Erythroblast (primary cell): Measurements from ENCODE around the gene NCK2.

ENCODE experiments used
- DNase-seq, 2 experiments: peaks; one replicate each; lab custom pipeline; 2025; lab: John Stamatoyannopoulos, UW
- GATA1 ChIP-seq: IDR thresholded peaks from 2 replicates; pipeline ENCODE4 v1.6.1; 2011; ENCODE audit warnings: low read depth, mild to moderate bottlenecking, control low read depth, low read length, moderate library complexity
- POLR2A ChIP-seq: IDR thresholded peaks from 2 replicates; pipeline ENCODE4 v1.6.1; 2011; ENCODE audit warnings: mild to moderate bottlenecking, low read length

Gene NCK2

DNA sequence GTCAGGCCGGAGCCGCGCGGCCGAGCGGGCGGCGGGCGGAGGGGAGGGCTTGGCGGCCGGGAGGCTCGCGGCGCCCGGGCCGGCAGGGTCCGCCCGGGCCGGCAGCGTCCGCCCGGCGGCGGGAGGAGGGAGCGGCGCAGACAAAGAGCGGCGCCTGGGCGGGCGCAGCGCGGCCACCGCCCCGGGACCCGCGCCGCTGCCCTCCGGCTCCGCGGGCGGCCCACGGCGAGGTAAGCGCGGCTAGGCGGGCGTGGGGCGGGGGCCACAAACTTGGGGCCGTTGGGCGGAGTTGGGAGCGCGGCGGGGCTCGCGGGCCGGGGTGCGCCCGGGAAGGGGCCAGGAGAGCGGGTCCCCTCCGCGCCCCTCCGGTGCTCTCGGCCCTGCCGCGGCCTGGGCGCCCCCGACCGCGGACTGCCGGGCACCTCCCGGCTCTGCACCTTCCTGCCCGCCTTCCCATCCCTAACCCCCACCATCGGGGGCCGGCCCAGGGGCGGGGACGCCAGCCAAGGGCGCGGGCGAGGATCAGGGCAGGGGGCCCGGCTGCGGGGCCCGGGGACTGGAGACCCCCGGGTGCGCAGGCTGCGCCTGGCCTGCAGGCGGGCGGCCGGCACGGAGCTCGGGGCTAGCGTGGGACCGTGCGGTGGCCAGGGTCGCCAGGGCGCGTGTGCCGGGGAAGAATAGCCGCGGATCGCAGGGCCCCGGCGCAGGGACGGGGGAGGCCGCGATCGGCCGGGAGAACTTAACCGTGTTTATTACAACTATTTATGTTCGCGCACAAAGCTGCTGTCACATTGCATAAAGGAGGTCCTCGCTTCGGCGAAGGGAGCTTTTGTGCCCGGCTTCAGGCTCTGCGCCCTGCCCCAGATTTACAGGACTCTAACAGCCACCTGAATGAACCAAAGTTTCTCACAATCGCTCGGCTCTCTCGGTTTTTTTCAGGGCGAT is at the start of gene NCK2:
Gene NCK2, plus strand, starts transcription at position 4 of the 945 bp plus-strand sequence. CDS start 110,152 bp downstream, outside the sequence.
- TF ChIP-seq POLR2A (no peak), GATA1 (no peak)
- peak; percentile 32 to 37 for DNase-seq

DNA sequence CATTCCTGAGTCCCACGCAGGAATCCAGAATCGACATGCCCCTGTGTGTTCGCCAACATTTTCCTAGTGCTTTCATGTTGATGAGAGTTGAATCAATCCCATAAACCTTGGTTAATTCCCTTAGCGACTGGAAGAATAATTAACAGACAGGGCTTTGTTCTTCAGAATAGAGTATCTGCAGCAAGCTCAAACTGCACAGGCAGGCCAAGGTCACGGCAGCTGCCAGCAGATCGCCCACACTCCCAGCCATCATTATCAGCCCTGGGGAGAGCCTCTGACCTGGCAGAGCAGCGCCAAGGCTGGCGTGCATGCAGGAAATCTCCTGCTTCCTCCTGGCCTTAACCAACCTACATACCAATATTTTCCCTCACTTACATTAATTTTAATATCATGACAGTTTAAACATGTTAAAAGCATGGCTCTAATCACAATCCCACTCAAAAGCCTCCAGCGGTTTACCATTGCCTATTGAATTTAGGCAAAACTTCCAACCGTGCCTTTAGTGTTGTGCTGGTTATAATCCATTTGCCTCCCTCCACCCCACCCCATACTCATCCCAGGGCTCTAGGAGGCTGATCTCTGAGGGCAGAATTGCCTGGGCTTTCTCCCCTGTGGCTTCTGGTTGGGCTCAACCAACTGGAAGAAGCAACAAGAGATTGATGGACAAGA is 46.8 kb upstream of the NCK2 start:
- TF ChIP-seq POLR2A = no peak
- no peak for TF ChIP-seq GATA1
- DNase-seq = no peak

DNA sequence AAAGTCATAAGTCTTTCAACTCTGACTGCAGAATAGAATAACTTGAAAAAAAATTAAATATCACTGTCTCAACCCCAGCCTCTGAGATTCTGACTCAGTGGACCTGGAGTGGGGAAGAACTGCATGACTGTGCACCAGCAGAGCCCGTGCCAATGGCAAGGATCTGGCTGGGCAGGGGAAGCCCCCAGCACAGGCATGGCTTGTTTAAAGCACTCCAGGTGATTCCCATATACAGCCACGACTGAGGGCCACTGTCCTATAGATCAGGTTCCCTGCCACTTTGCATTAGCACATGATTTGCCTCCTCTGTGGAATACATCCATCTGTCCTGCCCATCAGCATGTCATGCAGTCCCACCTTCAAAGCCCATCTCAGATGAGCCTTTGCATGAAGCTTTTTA is 45.9 kb upstream of the NCK2 start:
- TF ChIP-seq POLR2A (no peak), GATA1 (no peak)
- no peak for DNase-seq

DNA sequence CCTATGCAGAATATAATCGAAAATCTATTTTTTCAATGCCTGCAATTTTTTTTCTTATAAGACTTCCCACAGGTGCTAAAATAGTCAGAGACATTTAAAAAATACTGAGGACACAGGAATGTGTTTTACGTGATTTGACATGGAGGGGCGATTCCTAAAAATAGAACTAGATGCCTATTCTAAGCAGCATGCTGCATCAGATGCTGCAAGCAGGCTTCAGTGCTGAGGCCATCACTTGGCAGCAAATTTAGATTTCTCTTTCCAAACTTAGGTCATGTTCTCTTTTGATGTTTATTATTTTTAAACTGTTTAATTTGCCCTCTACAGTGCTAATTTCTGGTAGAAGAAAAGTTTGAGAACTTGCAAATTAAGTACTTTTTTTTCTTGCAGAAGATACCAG is 43.7 kb upstream of the NCK2 start:
- TF ChIP-seq POLR2A = no peak
- TF ChIP-seq GATA1 = no peak
- no peak for DNase-seq

DNA sequence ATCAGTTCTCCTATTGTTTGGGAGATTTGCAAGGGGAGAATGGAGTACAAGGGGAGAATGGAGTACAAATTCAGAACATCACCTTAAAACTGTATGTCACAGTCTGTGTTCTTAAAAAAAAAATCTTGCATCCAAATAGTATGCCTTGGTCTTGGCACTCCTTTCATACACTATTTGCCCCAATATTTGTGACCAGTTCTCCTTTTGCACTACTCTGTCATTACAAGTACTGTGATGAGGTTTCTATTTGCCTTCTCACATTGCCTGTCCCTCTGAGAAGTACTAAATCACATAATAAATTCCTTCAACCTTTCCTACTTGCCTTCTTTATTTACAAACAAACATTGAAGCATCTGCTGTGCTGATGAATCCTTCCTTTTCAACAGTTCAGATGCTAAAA is 36.0 kb upstream of the NCK2 start:
- TF ChIP-seq GATA1 = no peak
- TF ChIP-seq POLR2A = no peak
- DNase-seq = no peak

DNA sequence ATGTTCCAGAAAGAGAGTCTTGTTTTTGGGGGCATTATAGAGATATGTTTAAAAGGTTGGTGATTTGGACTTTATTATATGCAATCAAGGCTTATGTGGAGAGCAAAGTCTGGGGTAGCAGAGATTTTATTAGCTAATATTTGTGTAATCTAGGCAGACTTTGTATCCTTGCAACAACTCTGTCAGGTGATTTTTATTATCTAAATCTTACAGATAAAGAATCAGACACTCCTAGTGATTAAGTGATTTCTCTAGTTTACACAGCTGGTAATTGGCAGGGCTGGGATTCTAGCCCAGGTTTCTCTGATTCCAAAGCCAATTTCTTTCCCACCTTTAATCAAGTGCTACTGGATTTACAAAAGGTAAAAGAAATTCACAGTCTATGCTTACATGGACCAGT is 33.3 kb upstream of the NCK2 start:
- no peak for DNase-seq
- TF ChIP-seq GATA1 = no peak
- no peak for TF ChIP-seq POLR2A

DNA sequence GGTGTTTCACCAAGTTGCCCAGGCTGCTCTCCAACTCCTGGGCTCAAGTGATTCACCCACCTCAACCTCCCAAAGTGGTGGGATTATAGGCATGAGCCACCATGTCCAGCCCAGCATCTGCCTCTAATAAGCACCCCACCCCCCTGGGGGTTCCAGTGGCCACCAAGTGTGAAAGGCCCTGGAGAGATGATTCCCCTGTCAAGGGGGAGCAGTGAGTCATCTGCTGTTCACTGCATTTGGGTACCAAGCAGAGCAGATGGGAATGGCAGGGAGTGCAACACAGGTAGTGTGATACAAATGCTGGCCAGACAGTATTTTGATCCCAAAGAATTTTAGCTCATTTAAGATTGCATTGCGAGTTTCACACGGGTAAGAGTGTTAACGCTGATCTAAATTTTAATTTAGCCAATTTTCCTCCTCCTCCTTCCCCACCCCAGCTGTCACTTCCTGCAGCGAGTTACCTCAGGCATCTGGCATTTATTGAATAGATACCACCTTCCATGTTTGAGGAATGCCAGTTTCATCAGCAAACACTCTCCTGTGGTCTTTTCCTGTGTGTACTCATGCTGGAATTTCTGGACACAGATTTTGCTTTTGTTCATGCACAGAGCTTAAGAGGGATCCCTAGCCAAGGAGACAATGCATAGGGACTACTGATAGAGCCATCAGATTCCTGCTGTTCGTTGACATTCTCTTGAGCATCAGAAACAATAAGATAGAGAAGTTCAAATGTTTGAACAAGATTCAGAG is 32.4 kb upstream of the NCK2 start:
- DNase-seq = no peak
- no peak for TF ChIP-seq GATA1

DNA sequence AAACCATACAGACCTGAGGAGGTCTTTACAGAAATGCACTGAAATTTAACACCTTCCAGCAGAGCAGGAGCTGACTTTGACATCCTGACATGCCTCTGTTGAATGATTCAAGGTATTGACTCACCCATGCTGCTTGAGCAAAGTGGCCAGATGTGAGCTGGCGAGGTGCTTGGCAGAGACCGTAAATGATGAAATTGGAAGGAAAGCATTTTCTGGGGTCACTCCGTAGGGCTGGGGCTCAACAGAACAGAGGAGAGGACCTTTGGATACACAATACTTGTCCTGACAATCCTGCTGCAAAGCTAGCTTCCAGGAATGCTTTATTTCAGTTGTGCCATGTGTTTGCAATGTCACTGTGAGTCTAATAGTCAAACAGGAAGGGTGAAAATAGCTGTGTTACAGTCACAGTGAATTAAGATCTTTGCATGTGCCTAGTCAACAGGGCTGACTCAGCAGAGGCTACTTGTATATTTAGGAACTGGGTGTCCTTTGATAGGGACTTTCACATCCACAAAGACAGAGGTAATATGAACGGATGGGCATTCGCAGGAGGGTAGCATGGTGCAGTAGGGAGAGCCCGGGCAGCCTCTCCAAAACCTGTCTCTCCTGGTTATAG is 31.6 kb upstream of the NCK2 start:
- no peak for DNase-seq
- TF ChIP-seq GATA1 = no peak
- no peak for TF ChIP-seq POLR2A

DNA sequence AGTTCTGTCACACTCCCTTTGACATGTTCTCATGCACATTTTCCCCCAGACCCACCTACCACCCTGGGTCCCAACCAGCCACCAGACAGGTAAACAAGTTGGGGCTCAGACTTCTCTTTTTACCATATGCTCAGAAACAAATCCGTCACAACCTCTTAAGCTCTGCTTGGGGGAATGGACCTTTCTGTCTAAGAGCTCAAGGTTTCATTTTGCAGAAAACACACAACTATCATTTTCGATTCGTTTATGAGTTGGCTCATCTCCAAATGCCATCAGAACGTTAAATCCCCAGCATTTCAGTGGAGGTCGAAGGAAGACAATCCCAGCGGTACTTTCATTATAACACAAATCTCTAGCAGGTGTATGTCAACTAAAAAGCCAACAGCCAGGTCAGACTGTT is 30.6 kb upstream of the NCK2 start:
- no peak for TF ChIP-seq GATA1
- no peak for TF ChIP-seq POLR2A
- no peak for DNase-seq

DNA sequence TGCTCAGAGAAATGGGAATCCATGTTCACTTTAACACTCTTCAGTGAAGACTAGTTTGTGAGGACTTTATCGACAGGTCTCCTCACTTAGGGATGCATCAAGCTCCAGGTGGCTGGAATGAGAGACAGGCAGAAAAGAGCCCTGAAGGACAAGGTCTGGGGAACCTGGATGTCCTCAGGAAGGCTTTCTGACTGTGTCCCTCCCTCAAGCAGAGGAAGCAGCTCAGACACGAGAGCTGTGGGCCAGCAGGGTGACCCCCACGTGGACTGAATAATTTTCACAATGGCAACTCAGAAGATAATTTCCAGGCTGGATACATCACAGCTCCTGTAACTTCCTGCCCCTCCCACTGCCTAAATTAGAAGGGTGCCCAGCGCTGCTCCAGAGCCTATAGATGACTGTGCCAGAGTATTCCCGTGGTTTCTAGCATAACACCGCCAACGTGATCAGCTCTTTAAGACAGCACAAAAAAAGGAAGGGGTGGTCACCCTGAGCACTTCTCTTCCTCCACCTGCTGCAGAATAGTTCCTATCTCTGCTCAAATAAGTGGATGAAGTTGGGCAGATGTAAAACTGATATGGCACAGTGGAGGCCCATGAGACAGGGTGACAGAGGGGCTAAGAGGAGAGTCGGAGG is 25.7 kb upstream of the NCK2 start:
- DNase-seq = no peak
- TF ChIP-seq GATA1 (no peak), POLR2A (no peak)

DNA sequence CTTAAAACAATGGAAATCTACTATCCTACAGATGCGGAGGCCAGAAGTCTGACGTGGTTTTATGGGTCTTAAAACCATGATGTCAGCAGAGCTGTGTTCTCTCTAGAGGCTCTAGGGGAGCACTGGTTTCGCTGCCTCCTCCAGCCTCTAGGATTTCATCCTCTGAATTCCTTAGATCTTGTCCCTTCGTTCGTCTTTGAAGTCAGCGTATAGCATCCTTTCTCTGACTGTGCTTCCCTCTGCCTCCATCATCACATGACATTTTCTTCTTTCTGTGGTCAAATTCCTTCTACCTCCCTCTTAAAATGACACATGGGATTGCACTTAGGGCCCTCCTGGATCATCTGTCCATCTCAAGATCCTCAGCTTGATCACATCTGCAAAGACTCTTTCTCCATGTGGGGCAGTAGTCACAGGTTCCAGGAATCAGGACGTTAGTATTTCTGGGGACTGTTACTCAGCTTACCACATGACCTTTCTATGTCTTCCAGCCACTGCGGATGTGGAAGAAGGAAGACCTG is 22.7 kb upstream of the NCK2 start:
- TF ChIP-seq POLR2A = no peak

DNA sequence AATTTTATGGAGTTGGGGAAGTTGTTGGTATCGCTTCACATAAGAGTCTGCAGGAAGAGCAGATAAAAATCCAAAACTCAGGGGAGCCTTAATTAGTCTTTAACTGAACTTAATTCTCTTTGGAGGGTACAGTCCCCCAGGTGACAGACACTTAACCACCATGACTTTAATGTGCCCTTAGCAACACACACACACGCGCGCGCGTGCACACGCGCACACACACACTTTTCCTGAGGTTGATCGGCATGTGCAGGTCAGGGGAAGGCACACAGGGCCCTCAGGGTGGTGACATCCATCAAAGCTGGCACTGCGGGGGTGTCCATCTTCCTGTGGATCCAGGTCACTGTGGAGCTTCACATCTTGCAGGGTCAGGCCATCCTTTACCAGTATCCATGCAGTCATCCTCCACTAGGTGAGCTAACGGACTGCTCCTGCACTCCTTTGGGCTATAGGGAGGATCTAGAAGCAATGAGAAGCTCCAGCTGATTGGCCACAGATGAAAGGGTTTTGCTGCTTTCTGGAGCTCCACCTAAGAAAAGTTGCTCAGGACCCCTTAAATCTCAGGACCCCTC is 21.9 kb upstream of the NCK2 start:
- TF ChIP-seq GATA1 (no peak), POLR2A (no peak)

More for the DNA sequence above, 22.7 kb upstream of the NCK2 start:
- no peak for DNase-seq

More for the DNA sequence above, 21.9 kb upstream of the NCK2 start:
- DNase-seq = no peak
